ENCODE measurements around the gene GIMAP5.
"Not testable (repeated sequence)": the region's sequence is repeated elsewhere in the genome, so short reads cannot be mapped to it uniquely, and the experiment has no call there.

GIMAP5 gene

DNA sequence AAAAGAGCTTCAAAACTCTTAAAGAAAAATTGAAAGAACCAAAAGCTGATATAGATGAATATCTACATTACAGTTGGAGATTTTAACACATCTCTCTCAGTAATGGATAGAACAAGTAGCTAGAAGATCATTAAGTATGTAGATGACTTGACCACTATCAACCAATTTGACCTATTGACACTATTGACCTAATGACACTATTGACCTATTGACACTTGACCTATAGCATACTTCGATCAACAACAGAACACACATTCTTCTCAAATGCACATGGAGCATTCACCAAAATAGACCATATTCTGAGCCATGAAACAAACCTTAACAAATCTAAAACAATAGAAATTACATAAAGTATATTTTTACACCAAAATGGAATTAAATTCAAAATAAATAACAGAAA, 22.3 kb downstream of the GIMAP5 start:
- Histone ChIP-seq H3K4me1 (ENCODE audit: insufficient read depth, low read length, severe bottlenecking) (no peaks in the 10 kb centered on the region), H3K36me3 (ENCODE audit: insufficient read depth, low read length) (no peaks in the 10 kb centered on the region), H2AFZ (ENCODE audit: low read length) (no peak overlapping the region), H3K27ac (ENCODE audit: low read depth, low read length, poor library complexity, severe bottlenecking) (no peak overlapping the region), H3F3A (ENCODE audit: insufficient read depth, low read length) (no peaks in the 10 kb centered on the region), H4K20me1 (ENCODE audit: insufficient read depth, low read length) (no peaks in the 10 kb centered on the region), H3K27me3 (ENCODE audit: insufficient read depth, low read length) (no peaks in the 10 kb centered on the region), H3K9me2 (ENCODE audit: low read depth, low read length) (no peaks in the 10 kb centered on the region; the same call in 1 of the 2 replicates), H3K4me2 (ENCODE audit: low read length) (no peak overlapping the region), H3K9me3 (ENCODE audit: low read length) (no peaks in the 10 kb centered on the region), H3K79me2 (ENCODE audit: insufficient read depth, low read length) (no peaks in the 10 kb centered on the region), H3K4me3 (ENCODE audit: low read depth, low read length, poor library complexity, severe bottlenecking) (no peak overlapping the region), H3K9ac (ENCODE audit: low read length) (no peak overlapping the region)
- TF ChIP-seq EZH2 (IDR thresholded peaks at IDR 0.05; ENCODE audit: borderline replicate concordance, low read length): no peak
- TF ChIP-seq, protein P1, sequence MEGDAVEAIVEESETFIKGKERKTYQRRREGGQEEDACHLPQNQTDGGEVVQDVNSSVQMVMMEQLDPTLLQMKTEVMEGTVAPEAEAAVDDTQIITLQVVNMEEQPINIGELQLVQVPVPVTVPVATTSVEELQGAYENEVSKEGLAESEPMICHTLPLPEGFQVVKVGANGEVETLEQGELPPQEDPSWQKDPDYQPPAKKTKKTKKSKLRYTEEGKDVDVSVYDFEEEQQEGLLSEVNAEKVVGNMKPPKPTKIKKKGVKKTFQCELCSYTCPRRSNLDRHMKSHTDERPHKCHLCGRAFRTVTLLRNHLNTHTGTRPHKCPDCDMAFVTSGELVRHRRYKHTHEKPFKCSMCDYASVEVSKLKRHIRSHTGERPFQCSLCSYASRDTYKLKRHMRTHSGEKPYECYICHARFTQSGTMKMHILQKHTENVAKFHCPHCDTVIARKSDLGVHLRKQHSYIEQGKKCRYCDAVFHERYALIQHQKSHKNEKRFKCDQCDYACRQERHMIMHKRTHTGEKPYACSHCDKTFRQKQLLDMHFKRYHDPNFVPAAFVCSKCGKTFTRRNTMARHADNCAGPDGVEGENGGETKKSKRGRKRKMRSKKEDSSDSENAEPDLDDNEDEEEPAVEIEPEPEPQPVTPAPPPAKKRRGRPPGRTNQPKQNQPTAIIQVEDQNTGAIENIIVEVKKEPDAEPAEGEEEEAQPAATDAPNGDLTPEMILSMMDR (IDR thresholded peaks at IDR 0.05; ENCODE audit: low read length): no peak

DNA sequence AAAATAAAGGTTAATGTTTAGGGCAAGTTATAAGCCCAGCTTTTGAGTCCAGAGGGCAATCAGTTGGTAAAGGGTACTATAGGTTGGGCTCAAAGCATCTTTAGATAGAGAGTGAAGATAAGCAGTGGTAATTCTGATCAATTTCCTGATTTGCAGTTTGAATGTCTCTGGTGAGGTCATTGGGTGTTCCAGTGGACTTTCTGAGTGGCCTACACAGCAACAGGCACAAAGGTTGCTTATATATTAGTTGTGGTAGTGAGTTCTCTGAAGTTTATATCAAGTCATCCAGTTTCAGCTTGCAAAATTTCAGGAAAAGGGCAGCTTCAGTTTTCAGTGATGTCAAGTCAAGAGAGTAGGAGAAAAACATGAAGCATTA, 29.1 kb downstream of the GIMAP5 start:
- H3K9ac ChIP-seq (ENCODE audit: low read length): no peak overlapping the region
- H3K4me1 ChIP-seq (ENCODE audit: insufficient read depth, low read length, severe bottlenecking): no peaks in the 10 kb centered on the region
- no peak overlapping the region for H3K27ac ChIP-seq (ENCODE audit: low read depth, low read length, poor library complexity, severe bottlenecking)
- no peak overlapping the region for H3K4me3 ChIP-seq (ENCODE audit: low read depth, low read length, poor library complexity, severe bottlenecking)
- no peaks in the 10 kb centered on the region for H3K79me2 ChIP-seq (ENCODE audit: insufficient read depth, low read length)
- H2AFZ ChIP-seq (ENCODE audit: low read length): no peak overlapping the region
- H4K20me1 ChIP-seq (ENCODE audit: insufficient read depth, low read length): no peaks in the 10 kb centered on the region
- no peaks in the 10 kb centered on the region for H3K9me2 ChIP-seq (ENCODE audit: low read depth, low read length)
- TF ChIP-seq EZH2 (IDR thresholded peaks at IDR 0.05; ENCODE audit: borderline replicate concordance, low read length): no peak
- TF ChIP-seq, protein P1 (IDR thresholded peaks at IDR 0.05; ENCODE audit: low read length): no peak
- H3K36me3 ChIP-seq (ENCODE audit: insufficient read depth, low read length): no peaks in the 10 kb centered on the region
- no peaks in the 10 kb centered on the region for H3K9me3 ChIP-seq (ENCODE audit: low read length)
- H3F3A ChIP-seq (ENCODE audit: insufficient read depth, low read length): no peaks in the 10 kb centered on the region
- no peak overlapping the region for H3K4me2 ChIP-seq (ENCODE audit: low read length)
- H3K27me3 ChIP-seq (ENCODE audit: insufficient read depth, low read length): no peaks in the 10 kb centered on the region

DNA sequence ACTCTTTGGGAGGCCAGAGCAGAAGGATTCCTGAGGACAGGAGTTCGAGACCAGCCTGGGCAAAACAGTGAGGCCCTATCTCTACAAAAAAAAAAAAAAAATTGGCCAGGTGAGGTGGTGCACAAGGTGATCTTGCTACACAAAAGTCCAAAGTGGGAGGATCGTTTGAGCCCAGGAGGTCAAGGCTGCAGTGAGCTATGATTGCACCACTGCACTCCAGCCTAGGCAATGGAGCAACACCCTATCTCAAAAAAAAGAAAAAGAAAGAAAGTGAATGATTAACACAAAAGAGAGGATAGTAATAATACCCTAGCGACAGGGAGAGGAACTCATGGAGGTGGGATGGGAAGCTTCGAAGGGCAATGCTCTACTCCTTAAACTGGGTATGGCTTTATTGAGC, 32.5 kb downstream of the GIMAP5 start:
- H3K9me2 ChIP-seq (ENCODE audit: low read depth, low read length): no peaks in the 10 kb centered on the region
- no peak overlapping the region for H3K9ac ChIP-seq (ENCODE audit: low read length)
- H3K36me3 ChIP-seq (ENCODE audit: insufficient read depth, low read length): no peaks in the 10 kb centered on the region
- H3F3A ChIP-seq (ENCODE audit: insufficient read depth, low read length): no peaks in the 10 kb centered on the region
- no peaks in the 10 kb centered on the region for H4K20me1 ChIP-seq (ENCODE audit: insufficient read depth, low read length)
- H3K4me2 ChIP-seq (ENCODE audit: low read length): no peak overlapping the region
- no peaks in the 10 kb centered on the region for H3K79me2 ChIP-seq (ENCODE audit: insufficient read depth, low read length)
- no peaks in the 10 kb centered on the region for H3K4me1 ChIP-seq (ENCODE audit: insufficient read depth, low read length, severe bottlenecking)
- H3K27ac ChIP-seq (ENCODE audit: low read depth, low read length, poor library complexity, severe bottlenecking): no peak overlapping the region
- H3K4me3 ChIP-seq (ENCODE audit: low read depth, low read length, poor library complexity, severe bottlenecking): no peak overlapping the region
- H3K9me3 ChIP-seq (ENCODE audit: low read length): no peaks in the 10 kb centered on the region
- no peak overlapping the region for H2AFZ ChIP-seq (ENCODE audit: low read length)
- TF ChIP-seq EZH2 (IDR thresholded peaks at IDR 0.05; ENCODE audit: borderline replicate concordance, low read length): no peak
- TF ChIP-seq, protein P1 (IDR thresholded peaks at IDR 0.05; ENCODE audit: low read length): no peak
- H3K27me3 ChIP-seq (ENCODE audit: insufficient read depth, low read length): no peaks in the 10 kb centered on the region

DNA sequence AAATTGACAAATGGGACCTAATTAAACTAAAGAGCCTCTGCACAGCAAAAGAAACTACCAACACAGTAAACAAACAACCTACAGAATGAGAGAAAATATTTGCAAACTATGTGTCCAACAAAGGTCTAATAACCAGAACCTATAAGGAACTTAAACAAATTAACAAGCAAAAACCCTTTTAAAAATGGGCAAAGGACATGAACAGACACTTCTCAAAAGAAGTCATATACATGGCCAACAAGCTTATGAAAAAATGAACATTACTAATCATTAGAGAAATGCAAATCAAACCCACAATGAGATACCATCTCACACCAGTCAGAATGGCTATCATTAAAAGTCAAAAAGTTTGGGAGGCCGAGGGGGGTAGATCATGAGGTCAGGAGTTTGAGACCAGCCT, 36.9 kb downstream of the GIMAP5 start:
- not testable (repeated sequence) for H3K36me3 ChIP-seq (ENCODE audit: insufficient read depth, low read length); H3F3A ChIP-seq (ENCODE audit: insufficient read depth, low read length); H2AFZ ChIP-seq (ENCODE audit: low read length); H4K20me1 ChIP-seq (ENCODE audit: insufficient read depth, low read length); H3K4me1 ChIP-seq (ENCODE audit: insufficient read depth, low read length, severe bottlenecking); H3K9me2 ChIP-seq (ENCODE audit: low read depth, low read length); H3K4me3 ChIP-seq (ENCODE audit: low read depth, low read length, poor library complexity, severe bottlenecking); H3K27me3 ChIP-seq (ENCODE audit: insufficient read depth, low read length); H3K79me2 ChIP-seq (ENCODE audit: insufficient read depth, low read length); H3K27ac ChIP-seq (ENCODE audit: low read depth, low read length, poor library complexity, severe bottlenecking); H3K4me2 ChIP-seq (ENCODE audit: low read length); H3K9ac ChIP-seq (ENCODE audit: low read length); H3K9me3 ChIP-seq (ENCODE audit: low read length)

Data from OCI-LY1 (cell line).